ENCODE results near the gene SMO.
"Not testable (repeated sequence)": the region's sequence is repeated elsewhere in the genome, so short reads cannot be mapped to it uniquely, and the experiment has no call there.

The SMO gene

DNA sequence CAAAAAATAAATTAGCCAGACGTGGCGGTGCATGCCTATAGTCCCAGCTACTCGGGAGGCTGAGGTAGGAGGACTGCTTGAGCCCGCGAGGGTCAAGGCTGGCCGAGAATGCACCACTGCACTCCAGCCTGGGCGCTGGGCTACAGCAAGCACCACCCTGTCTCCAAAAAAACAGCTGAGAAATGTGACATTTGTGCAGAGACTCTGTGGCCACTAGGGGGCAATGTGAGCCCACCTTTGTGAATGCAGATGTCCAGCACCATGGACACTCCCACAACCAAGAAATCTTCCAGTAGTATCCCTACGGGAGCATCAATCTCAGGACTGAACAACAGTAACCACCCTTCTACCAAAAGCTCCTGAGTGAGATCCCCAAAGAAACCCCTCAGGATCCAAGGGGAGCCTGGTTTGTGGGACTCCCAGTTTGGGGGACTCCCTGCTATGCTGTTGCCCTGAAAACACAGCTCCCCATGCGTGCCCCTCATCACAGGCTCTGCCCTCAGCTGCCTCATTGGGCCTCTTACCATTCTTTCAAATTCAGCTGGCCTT is 30.2 kb downstream of the SMO start:
- no peak overlapping the region for H3K4me3 ChIP-seq (ENCODE audit: low read depth, low read length)
- TF ChIP-seq, protein P1, sequence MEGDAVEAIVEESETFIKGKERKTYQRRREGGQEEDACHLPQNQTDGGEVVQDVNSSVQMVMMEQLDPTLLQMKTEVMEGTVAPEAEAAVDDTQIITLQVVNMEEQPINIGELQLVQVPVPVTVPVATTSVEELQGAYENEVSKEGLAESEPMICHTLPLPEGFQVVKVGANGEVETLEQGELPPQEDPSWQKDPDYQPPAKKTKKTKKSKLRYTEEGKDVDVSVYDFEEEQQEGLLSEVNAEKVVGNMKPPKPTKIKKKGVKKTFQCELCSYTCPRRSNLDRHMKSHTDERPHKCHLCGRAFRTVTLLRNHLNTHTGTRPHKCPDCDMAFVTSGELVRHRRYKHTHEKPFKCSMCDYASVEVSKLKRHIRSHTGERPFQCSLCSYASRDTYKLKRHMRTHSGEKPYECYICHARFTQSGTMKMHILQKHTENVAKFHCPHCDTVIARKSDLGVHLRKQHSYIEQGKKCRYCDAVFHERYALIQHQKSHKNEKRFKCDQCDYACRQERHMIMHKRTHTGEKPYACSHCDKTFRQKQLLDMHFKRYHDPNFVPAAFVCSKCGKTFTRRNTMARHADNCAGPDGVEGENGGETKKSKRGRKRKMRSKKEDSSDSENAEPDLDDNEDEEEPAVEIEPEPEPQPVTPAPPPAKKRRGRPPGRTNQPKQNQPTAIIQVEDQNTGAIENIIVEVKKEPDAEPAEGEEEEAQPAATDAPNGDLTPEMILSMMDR (IDR thresholded peaks at IDR 0.05; ENCODE audit: borderline replicate concordance, insufficient read depth, low read depth, low read length): peak; percentile 81

DNA sequence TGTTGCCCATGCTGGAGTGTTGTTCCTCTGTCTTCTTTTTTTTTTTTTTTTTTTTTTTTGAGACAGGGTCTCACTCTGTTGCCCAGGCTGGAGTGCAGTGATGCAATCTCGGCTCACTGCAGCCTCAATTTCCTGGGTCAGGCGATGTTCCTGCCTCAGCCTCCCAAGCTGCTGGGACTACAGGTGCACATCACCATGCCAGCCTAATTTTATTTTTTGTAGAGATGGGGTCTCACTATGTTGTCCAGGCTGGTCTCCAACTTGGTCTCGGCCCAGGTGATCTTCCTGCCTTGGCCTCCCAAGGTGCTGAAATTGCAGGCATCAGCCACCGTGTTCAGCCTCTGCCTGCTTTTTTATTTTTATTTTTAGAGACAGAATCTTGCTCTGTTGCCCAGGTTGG is 30.7 kb downstream of the SMO start:
- H3K4me3 ChIP-seq (ENCODE audit: low read depth, low read length): not testable (repeated sequence)

DNA sequence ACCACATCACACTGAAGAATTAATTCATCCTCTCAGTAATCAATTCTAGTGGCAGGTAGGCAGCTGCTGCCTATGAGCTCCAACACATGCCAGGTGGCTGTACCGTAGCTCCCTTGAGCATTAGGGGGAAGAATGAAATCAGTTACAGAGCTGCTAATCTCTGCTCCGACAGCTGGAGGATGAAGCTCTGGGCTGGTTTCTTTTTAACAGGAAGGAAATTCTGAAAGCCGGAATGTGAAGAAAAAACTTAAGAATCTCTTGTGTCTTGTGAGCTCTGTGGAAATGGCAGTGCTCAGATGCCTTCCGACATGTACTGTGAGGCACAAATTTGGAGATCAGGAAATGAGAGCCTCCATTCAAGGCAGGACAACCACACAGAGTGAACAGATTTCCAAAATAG is 33.6 kb downstream of the SMO start:
- TF ChIP-seq, protein P1 (IDR thresholded peaks at IDR 0.05; ENCODE audit: borderline replicate concordance, insufficient read depth, low read depth, low read length): no peak
- no peak overlapping the region for H3K4me3 ChIP-seq (ENCODE audit: low read depth, low read length)

DNA sequence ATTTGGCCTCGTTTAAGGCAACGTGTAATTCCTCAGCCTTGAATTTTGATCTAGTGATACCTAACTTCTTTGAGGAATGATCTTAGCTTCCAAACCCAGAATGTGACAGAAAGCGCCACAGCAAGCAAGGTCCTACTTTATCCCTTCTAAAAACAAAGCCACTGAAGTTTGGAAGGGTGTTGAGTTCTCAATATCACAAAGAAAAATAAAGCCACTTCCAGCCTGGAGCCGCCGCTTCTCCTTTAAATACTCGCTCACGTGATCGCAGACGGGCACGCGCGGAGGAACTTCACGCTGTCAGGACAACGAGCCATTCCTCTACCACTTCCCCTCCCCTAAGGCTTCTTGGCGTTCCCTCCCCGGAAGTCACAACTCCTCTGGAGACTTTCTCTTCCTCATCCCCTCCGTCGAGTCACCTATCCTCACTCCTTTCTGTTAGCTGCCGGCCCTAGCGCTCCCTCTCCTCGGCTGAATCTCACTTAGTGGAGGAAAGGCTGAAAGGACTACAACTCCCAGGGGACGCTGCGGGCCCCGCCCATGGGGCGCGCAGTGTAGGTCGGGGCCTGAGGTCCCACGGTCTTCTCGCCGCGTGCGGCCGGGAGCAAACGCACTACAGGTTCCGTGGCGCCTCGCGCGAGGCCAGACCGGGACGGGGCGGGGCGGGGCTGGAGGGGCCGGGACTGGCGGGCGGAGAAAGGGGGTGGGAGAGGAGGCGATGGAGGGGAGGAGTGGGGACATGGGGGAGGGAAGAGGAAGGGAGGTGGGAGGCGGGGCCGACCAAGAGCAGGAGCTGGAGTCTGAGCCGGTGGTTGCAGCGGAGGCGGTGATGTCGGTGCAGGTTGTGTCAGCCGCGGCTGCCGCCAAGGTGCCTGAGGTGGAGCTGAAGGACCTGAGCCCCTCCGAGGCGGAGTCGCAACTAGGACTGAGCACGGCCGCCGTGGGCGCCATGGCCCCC is 36.1 kb downstream of the SMO start, which contains the start of gene AHCYL2:
Gene AHCYL2, plus strand, starts transcription at position 780 of the 955 bp plus-strand sequence.
- TF ChIP-seq, protein P1 (IDR thresholded peaks at IDR 0.05; ENCODE audit: borderline replicate concordance, insufficient read depth, low read depth, low read length): no peak

DNA sequence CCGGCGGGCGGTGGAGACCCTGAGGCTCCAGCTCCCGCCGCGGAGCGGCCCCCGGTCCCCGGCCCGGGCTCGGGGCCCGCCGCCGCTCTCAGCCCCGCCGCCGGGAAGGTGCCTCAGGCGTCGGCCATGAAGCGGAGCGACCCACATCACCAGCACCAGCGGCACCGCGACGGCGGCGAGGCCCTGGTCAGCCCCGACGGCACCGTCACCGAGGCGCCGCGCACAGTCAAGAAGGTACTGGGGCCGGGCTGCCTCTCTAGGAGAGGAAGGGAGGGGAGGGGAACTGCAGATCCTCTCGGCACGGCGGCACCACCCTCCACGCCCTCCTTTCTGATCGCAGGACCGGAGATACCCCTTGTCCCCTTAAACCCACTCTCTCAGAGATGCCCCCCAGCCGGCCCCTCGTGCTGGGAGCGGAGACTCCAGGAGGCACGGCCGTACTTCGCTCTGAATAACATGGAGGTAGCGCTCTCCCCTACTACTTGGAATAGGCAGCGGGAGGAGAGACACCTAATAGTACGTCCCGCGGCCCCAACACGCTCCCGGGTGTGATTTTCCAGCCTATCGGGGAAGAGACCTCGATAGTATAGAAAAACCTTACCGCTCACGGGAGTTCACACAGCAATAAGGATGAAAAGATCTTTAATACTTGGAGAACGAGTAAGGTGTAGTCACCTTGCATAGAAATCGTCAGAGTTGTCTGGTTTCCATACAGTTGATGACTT is 36.9 kb downstream of the SMO start:
- TF ChIP-seq, protein P1 (IDR thresholded peaks at IDR 0.05; ENCODE audit: borderline replicate concordance, insufficient read depth, low read depth, low read length): no peak
- H3K4me3 ChIP-seq (ENCODE audit: low read depth, low read length): peak overlapping the region; percentile 91

More for the DNA sequence above, 36.1 kb downstream of the SMO start, which contains the start of gene AHCYL2:
- H3K4me3 ChIP-seq (ENCODE audit: low read depth, low read length): peak within 1 kb of the TSS; percentile 91

DNA sequence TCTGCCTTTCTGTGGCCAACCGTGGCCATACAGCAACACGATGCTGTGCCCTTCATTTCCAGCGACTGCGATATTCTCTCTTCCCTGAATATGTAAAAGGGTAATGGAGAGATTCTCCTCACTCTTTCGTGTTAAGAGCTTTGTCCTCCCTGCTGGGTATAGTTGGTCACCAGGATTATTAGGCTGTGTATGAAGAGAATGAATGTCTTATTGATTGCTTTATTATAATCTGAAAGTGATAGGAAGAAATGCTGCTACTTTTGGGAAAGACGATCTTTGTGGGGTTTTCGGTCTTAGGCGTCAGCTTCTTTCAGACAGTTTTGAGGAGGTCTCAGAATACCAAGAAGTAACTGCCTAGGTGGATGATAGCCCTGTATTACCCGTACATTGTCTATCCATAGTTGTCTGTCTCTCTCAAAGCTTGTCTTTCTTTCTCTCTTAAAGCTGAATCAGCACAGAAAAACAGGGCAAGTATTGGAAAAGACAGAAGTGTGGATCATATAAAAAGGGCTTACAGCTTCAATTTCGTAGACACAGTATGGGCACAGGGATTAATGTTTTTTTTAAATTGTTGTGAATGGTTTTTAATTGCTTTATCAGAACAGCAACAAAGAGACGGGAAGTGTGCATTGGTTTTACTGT is 37.6 kb downstream of the SMO start:
- TF ChIP-seq, protein P1 (IDR thresholded peaks at IDR 0.05; ENCODE audit: borderline replicate concordance, insufficient read depth, low read depth, low read length): no peak
- H3K4me3 ChIP-seq (ENCODE audit: low read depth, low read length): peak overlapping the region; percentile 91
